OCI-LY7 (cell line): ENCODE data around the gene KMT2B. TPM values are rescaled to one million over a fixed set of nuclear protein-coding genes. Genes with fewer than 3 reads are reported as not detected.

Experiments
- BruUV-seq: library from RNA; stranded (reverse); fragments of 400-500 nt; replicated peaks from 2 replicates; lab custom pipeline; 2021; lab: Mats Ljungman, UMichigan
- CTCF ChIA-PET: fragments of 300-600 bp; sonication (Branson Sonifier 250); formaldehyde crosslinking; loops from one replicate; lab custom pipeline; 2022; ENCODE audit warnings: antibody characterized with exemption; ENCODE audit not compliant: unreplicated experiment; lab: Charles Lee
- POLR2A ChIA-PET: fragments of 300-600 bp; sonication (Branson Sonifier 250); formaldehyde crosslinking; loops from one replicate; lab custom pipeline; 2022; ENCODE audit warnings: antibody characterized with exemption; lab: Charles Lee
- DNase-seq: peaks from one replicate; pipeline ENCODE4 v3.0.0-alpha.2; 2015; ENCODE audit warnings: low spot score
- H2AFZ ChIP-seq: fragments of 200-600 bp; sonication (generic), shearing (Covaris generic); 2 replicates; pipeline ENCODE4 v1.6.1; 2014; ENCODE audit warnings: mild to moderate bottlenecking, antibody characterized with exemption, low read length, moderate library complexity
- H3K27ac ChIP-seq: fragments of 200-600 bp; sonication (generic); 2 replicates; pipeline ENCODE4 v1.5.1; 2014; ENCODE audit warnings: mixed run types, low read depth, mild to moderate bottlenecking, moderate library complexity, low read length, inconsistent platforms; ENCODE audit not compliant: poor library complexity, severe bottlenecking
- H3K36me3 ChIP-seq: fragments of 200-600 bp; sonication (generic); 2 replicates; pipeline ENCODE4 v1.6.1; 2014; ENCODE audit warnings: mild to moderate bottlenecking, antibody characterized with exemption, low read length, moderate library complexity, mixed read lengths; ENCODE audit not compliant: insufficient read depth
- H3K4me1 ChIP-seq: fragments of 200-600 bp; sonication (generic); 2 replicates; pipeline ENCODE4 v1.5.1; 2014; ENCODE audit warnings: mild to moderate bottlenecking, low read length; ENCODE audit not compliant: insufficient read depth, poor library complexity, severe bottlenecking
- H3K4me2 ChIP-seq: fragments of 200-600 bp; sonication (generic); 2 replicates; pipeline ENCODE4 v1.6.1; 2014; ENCODE audit warnings: mild to moderate bottlenecking, low read length
- H3K4me3 ChIP-seq: fragments of 200-600 bp; sonication (generic); 2 replicates; pipeline ENCODE4 v1.5.1; 2014; ENCODE audit warnings: mild to moderate bottlenecking, low read depth, low read length; ENCODE audit not compliant: poor library complexity, severe bottlenecking
- H3K79me2 ChIP-seq: fragments of 200-600 bp; sonication (generic); 2 replicates; pipeline ENCODE4 v1.6.1; 2016; ENCODE audit warnings: low read depth, mild to moderate bottlenecking, low read length, moderate library complexity, mixed read lengths; ENCODE audit not compliant: insufficient read depth
- H3K9me2 ChIP-seq: fragments of 200-600 bp; sonication (generic); 2 replicates; pipeline ENCODE4 v1.6.1; 2016; ENCODE audit warnings: mild to moderate bottlenecking, low read length, mixed read lengths; ENCODE audit not compliant: insufficient read depth
- H3K9me3 ChIP-seq: fragments of 200-600 bp; sonication (generic); 2 replicates; pipeline ENCODE4 v1.6.1; 2014; ENCODE audit warnings: mild to moderate bottlenecking, mixed run types, low read length, mixed read lengths
- H4K20me1 ChIP-seq: fragments of 200-600 bp; sonication (generic); 2 replicates; pipeline ENCODE4 v1.6.1; 2014; ENCODE audit warnings: mild to moderate bottlenecking, antibody characterized with exemption, low read length, moderate library complexity, mixed read lengths; ENCODE audit not compliant: insufficient read depth
- CTCF ChIP-seq: fragments of 200-600 bp; sonication (generic); conservative IDR thresholded peaks from 2 replicates; pipeline ENCODE4 v1.5.1; 2014; ENCODE audit warnings: mild to moderate bottlenecking, antibody characterized with exemption, low read length, moderate library complexity, mixed read lengths
- EZH2phosphoT487 ChIP-seq: fragments of 200-600 bp; sonication (generic); IDR thresholded peaks from 2 replicates; pipeline ENCODE4 v1.6.1; 2018; ENCODE audit warnings: low read depth, borderline replicate concordance, mild to moderate bottlenecking, mixed run types, antibody characterized with exemption, low read length, moderate library complexity, mixed read lengths
- intact Hi-C: fragments of 100-400 bp; cut with micrococcal nuclease; formaldehyde crosslinking; loops from one replicate; pipeline ENCODE4 v1.10.0; 2022; ENCODE audit not compliant: unreplicated experiment
- total RNA-seq, 2 experiments: library from RNA; depleted of rRNA in 1 of 2; stranded (reverse); fragments of >200 nt in 1 of 2; shearing (Covaris generic) in 1 of 2; gene quantifications; 2 replicates each; pipeline ENCODE4 v1.2.3, GENCODE V29; 2014 to 2022

Gene KMT2B
- total RNA-seq, 2 experiments from 2014 or later = 25.2 to 56.2 TPM

- Histone ChIP-seq H3K27ac (peak overlapping the region; percentile 86), H3K9me2 (no peaks in the 10 kb centered on the region), H3K79me2 (no peaks in the 10 kb centered on the region; the same call in 1 of the 2 replicates), H3K9me3 (no peaks in the 10 kb centered on the region), H3K4me1 (peaks cover 52% of the 10 kb centered on the region), H3K4me3 (peak overlapping the region; percentile 69), H2AFZ (peak overlapping the region; percentile 50; the same call in 1 of the 2 replicates), H3K4me2 (peak overlapping the region; percentile 84), H4K20me1 (no peaks in the 10 kb centered on the region), H3K36me3 (peaks cover 42% of the 10 kb centered on the region)
- intact Hi-C loops = loop anchor here (1.0 to 10.0 kb wide), 5 partner anchors 23 to 1306 kb away; partner anchors contain the start of genes ARHGAP33, HCST and NFKBID
- BruUV-seq = no TSS peak
- peak; percentile 97 for DNase-seq
- no peak for TF ChIP-seq EZH2phosphoT487
- TF ChIP-seq CTCF = peak; percentile 61
- ChIA-PET POLR2A (interaction anchor here (0.6 to 1.1 kb wide), 6 partner anchors 22 to 1109 kb away, joined by 3 to 7 read pairs (median 3); partner anchors contain the start of gene COX6B1), CTCF (interaction anchor here (0.6 kb wide), 1 partner anchor 96 kb away, joined by 3 read pairs; no protein-coding TSS in a partner anchor)
Measured at GRCh38 chr19:35740423-35741202, 22.8 kb downstream of the KMT2B start.

GRCh38 chr19:35741203-35741515 is 23.4 kb downstream of the KMT2B start:
- no peak for DNase-seq
- intact Hi-C loops = loop anchor here (1.0 to 10.0 kb wide), 3 partner anchors 47 to 1306 kb away; partner anchors contain the start of genes HCST and NFKBID
- Histone ChIP-seq H3K4me1 (peaks cover 54% of the 10 kb centered on the region), H2AFZ (peak overlapping the region; percentile 50; the same call in 1 of the 2 replicates), H3K9me3 (no peaks in the 10 kb centered on the region), H4K20me1 (no peaks in the 10 kb centered on the region), H3K9me2 (no peaks in the 10 kb centered on the region), H3K79me2 (peaks cover 5% of the 10 kb centered on the region; the same call in 1 of the 2 replicates), H3K4me2 (peak overlapping the region; percentile 84), H3K36me3 (peaks cover 36% of the 10 kb centered on the region), H3K27ac (peak overlapping the region; percentile 86), H3K4me3 (peak overlapping the region; percentile 69)
- BruUV-seq = no TSS peak
- ChIA-PET POLR2A (interaction anchor here (0.6 to 1.1 kb wide), 4 partner anchors 39 to 190 kb away, joined by 3 to 7 read pairs (median 4); partner anchors contain the start of gene COX6B1), CTCF (interaction anchor here (0.6 kb wide), 1 partner anchor 96 kb away, joined by 3 read pairs; no protein-coding TSS in a partner anchor)
- TF ChIP-seq EZH2phosphoT487 (no peak), CTCF (no peak)
